Measurements from ENCODE around the gene APOBEC4.
"Not testable (repeated sequence)": the region's sequence is repeated elsewhere in the genome, so short reads cannot be mapped to it uniquely, and the experiment has no call there.

- TF ChIP-seq, protein P1, sequence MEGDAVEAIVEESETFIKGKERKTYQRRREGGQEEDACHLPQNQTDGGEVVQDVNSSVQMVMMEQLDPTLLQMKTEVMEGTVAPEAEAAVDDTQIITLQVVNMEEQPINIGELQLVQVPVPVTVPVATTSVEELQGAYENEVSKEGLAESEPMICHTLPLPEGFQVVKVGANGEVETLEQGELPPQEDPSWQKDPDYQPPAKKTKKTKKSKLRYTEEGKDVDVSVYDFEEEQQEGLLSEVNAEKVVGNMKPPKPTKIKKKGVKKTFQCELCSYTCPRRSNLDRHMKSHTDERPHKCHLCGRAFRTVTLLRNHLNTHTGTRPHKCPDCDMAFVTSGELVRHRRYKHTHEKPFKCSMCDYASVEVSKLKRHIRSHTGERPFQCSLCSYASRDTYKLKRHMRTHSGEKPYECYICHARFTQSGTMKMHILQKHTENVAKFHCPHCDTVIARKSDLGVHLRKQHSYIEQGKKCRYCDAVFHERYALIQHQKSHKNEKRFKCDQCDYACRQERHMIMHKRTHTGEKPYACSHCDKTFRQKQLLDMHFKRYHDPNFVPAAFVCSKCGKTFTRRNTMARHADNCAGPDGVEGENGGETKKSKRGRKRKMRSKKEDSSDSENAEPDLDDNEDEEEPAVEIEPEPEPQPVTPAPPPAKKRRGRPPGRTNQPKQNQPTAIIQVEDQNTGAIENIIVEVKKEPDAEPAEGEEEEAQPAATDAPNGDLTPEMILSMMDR (IDR thresholded peaks at IDR 0.05) = not testable (repeated sequence)
- not testable (repeated sequence) for TF ChIP-seq ZFX (IDR thresholded peaks at IDR 0.05; ENCODE audit: borderline replicate concordance)
Measured at GRCh38 chr1:183618202-183618601, 34.9 kb downstream of the APOBEC4 start.
